ENCODE measurements around the gene POLD3. TPM values are rescaled to one million over a fixed set of nuclear protein-coding genes. Genes with fewer than 3 reads are reported as not detected.

Gene POLD3
- total RNA-seq, 1 experiment from 2014 or later = 49.7 TPM

- Histone ChIP-seq H3K4me3 (ENCODE audit: low read depth, low read length) (no peak overlapping the region), H3K27me3 (replicated peaks; ENCODE audit: control insufficient read depth, insufficient read depth, low read length) (no peaks in the 10 kb centered on the region), H3K36me3 (ENCODE audit: control insufficient read depth, insufficient read depth, low read length) (0 out of 2 replicates have a peak, but pooled peaks cover 4% of the 10 kb centered on the region), H3K4me1 (no peaks in the 10 kb centered on the region; the same call in 1 of the 2 replicates), H3K9me3 (no peaks in the 10 kb centered on the region)
- ChIA-PET POLR2A (no interaction called here), CTCF (no interaction called here)
- intact Hi-C loops (cut with micrococcal nuclease; ENCODE audit: unreplicated experiment) = no loop called here
- DNase-seq = no peak
- H3K4me3 Mint-ChIP-seq (ENCODE audit: unreplicated experiment) = no peak overlapping the region
- no peaks in the 10 kb centered on the region for H3K4me1 Mint-ChIP-seq (ENCODE audit: low read depth, unreplicated experiment)
- no peak overlapping the region for H3K27ac Mint-ChIP-seq (ENCODE audit: unreplicated experiment)
- no TSS peak for BruUV-seq (replicated peaks)
- H3K9me3 Mint-ChIP-seq (ENCODE audit: unreplicated experiment) = no peaks in the 10 kb centered on the region
- H3K36me3 Mint-ChIP-seq (ENCODE audit: insufficient read depth, unreplicated experiment) = peaks cover 18% of the 10 kb centered on the region
- TF ChIP-seq CTCF (IDR thresholded peaks at IDR 0.05; ENCODE audit: insufficient read depth in 1 of 2, low read depth in 1 of 2, low read length in 1 of 2, severe bottlenecking in 1 of 2, unreplicated experiment in 1 of 2) = no peak
- no peaks in the 10 kb centered on the region for H3K27me3 Mint-ChIP-seq (ENCODE audit: insufficient read depth, unreplicated experiment)
Measured at GRCh38 chr11:74615311-74615710, 22.9 kb downstream of the POLD3 start.

GRCh38 chr11:74615988-74616387, 23.6 kb downstream of the POLD3 start:
- intact Hi-C loops (cut with micrococcal nuclease; ENCODE audit: unreplicated experiment) = no loop called here
- Histone ChIP-seq H3K36me3 (ENCODE audit: control insufficient read depth, insufficient read depth, low read length) (0 out of 2 replicates have a peak, but pooled peaks cover 4% of the 10 kb centered on the region), H3K27me3 (replicated peaks; ENCODE audit: control insufficient read depth, insufficient read depth, low read length) (no peaks in the 10 kb centered on the region), H3K9me3 (no peaks in the 10 kb centered on the region), H3K4me3 (ENCODE audit: low read depth, low read length) (no peak overlapping the region), H3K4me1 (no peaks in the 10 kb centered on the region; the same call in 1 of the 2 replicates)
- Mint-ChIP-seq H3K4me3 (ENCODE audit: unreplicated experiment) (no peak overlapping the region), H3K36me3 (ENCODE audit: insufficient read depth, unreplicated experiment) (peaks cover 25% of the 10 kb centered on the region), H3K27ac (ENCODE audit: unreplicated experiment) (no peak overlapping the region), H3K4me1 (ENCODE audit: low read depth, unreplicated experiment) (no peaks in the 10 kb centered on the region), H3K27me3 (ENCODE audit: insufficient read depth, unreplicated experiment) (no peaks in the 10 kb centered on the region), H3K9me3 (ENCODE audit: unreplicated experiment) (no peaks in the 10 kb centered on the region)
- ChIA-PET POLR2A (no interaction called here), CTCF (no interaction called here)
- no TSS peak for BruUV-seq (replicated peaks)
- no peak for TF ChIP-seq CTCF (IDR thresholded peaks at IDR 0.05; ENCODE audit: insufficient read depth in 1 of 2, low read depth in 1 of 2, low read length in 1 of 2, severe bottlenecking in 1 of 2, unreplicated experiment in 1 of 2)
- DNase-seq = no peak

- H3K36me3 ChIP-seq (ENCODE audit: control insufficient read depth, insufficient read depth, low read length) = peaks cover 4% of the 10 kb centered on the region; the same call in 1 of the 2 replicates
- Mint-ChIP-seq H3K4me3 (ENCODE audit: unreplicated experiment) (no peak overlapping the region), H3K4me1 (ENCODE audit: low read depth, unreplicated experiment) (peaks cover 5% of the 10 kb centered on the region), H3K27ac (ENCODE audit: unreplicated experiment) (no peak overlapping the region), H3K36me3 (ENCODE audit: insufficient read depth, unreplicated experiment) (peaks cover 49% of the 10 kb centered on the region), H3K9me3 (ENCODE audit: unreplicated experiment) (no peaks in the 10 kb centered on the region), H3K27me3 (ENCODE audit: insufficient read depth, unreplicated experiment) (no peaks in the 10 kb centered on the region)
- H3K27me3 ChIP-seq (replicated peaks; ENCODE audit: control insufficient read depth, insufficient read depth, low read length) = no peaks in the 10 kb centered on the region
- H3K4me1 ChIP-seq = no peaks in the 10 kb centered on the region; the same call in 1 of the 2 replicates
- CTCF ChIA-PET = no interaction called here
- no peak for TF ChIP-seq CTCF (IDR thresholded peaks at IDR 0.05; ENCODE audit: insufficient read depth in 1 of 2, low read depth in 1 of 2, low read length in 1 of 2, severe bottlenecking in 1 of 2, unreplicated experiment in 1 of 2)
- intact Hi-C loops (cut with micrococcal nuclease; ENCODE audit: unreplicated experiment) = no loop called here
- DNase-seq = no peak
- no peak overlapping the region for H3K4me3 ChIP-seq (ENCODE audit: low read depth, low read length)
- H3K9me3 ChIP-seq = no peaks in the 10 kb centered on the region
- POLR2A ChIA-PET = no interaction called here
- no TSS peak for BruUV-seq (replicated peaks)
Measured at GRCh38 chr11:74620531-74620930, 28.1 kb downstream of the POLD3 start.

Data from Caco-2 (cell line).